Trophoblast cell (in vitro differentiated cells and primary cell): Measurements from ENCODE around the gene NATD1.
A peak's percentile ranks its signal among the peaks of the same experiment; 100 is the strongest.

Source experiments
- DNase-seq, 2 donors: peaks; one replicate each; pipeline ENCODE4 v3.0.0-alpha.2; 2016
- H2AFZ ChIP-seq: 2 replicates; pipeline ENCODE4 v1.6.1; 2013; ENCODE audit warnings: low read length, moderate library complexity, mild to moderate bottlenecking; ENCODE audit not compliant: insufficient read depth, poor library complexity
- H2AK5ac ChIP-seq: 2 replicates; pipeline ENCODE4 v1.6.1; 2013; ENCODE audit warnings: mild to moderate bottlenecking, low read length
- H2BK120ac ChIP-seq: 2 replicates; pipeline ENCODE4 v1.6.1; 2013; ENCODE audit warnings: low read length, mild to moderate bottlenecking, moderate library complexity; ENCODE audit not compliant: insufficient read depth, poor library complexity
- H2BK12ac ChIP-seq: 2 replicates; pipeline ENCODE4 v1.6.1; 2013; ENCODE audit warnings: mild to moderate bottlenecking, low read length, moderate library complexity
- H2BK5ac ChIP-seq: 2 replicates; pipeline ENCODE4 v1.6.1; 2013; ENCODE audit warnings: low read length, low read depth, moderate library complexity, mild to moderate bottlenecking; ENCODE audit not compliant: poor library complexity
- H3K14ac ChIP-seq: 2 replicates; pipeline ENCODE4 v1.6.1; 2013; ENCODE audit warnings: mild to moderate bottlenecking, low read length
- H3K18ac ChIP-seq: 2 replicates; pipeline ENCODE4 v1.6.1; 2013; ENCODE audit warnings: mild to moderate bottlenecking, low read length
- H3K23ac ChIP-seq: 2 replicates; pipeline ENCODE4 v1.6.1; 2013; ENCODE audit warnings: low read length
- H3K27ac ChIP-seq: 2 replicates; pipeline ENCODE4 v1.5.1; 2013; ENCODE audit warnings: low read depth, mild to moderate bottlenecking, inconsistent platforms, low read length, moderate library complexity
- H3K27me3 ChIP-seq: 2 replicates; pipeline ENCODE4 v1.6.1; 2013; ENCODE audit warnings: inconsistent platforms, mild to moderate bottlenecking, low read length, moderate library complexity; ENCODE audit not compliant: insufficient read depth
- H3K36me3 ChIP-seq, 2 experiments: 1 replicate in 1 of 2; 2 replicates in 1 of 2; pipeline ENCODE4 v1.6.1; 2013; ENCODE audit warnings: low read length in 2 of 2, mild to moderate bottlenecking in 2 of 2, moderate library complexity in 1 of 2; ENCODE audit not compliant: insufficient read depth in 2 of 2, control insufficient read depth in 1 of 2
- H3K4ac ChIP-seq: 2 replicates; pipeline ENCODE4 v1.6.1; 2013; ENCODE audit warnings: low read depth, mild to moderate bottlenecking, low read length, moderate library complexity
- H3K4me1 ChIP-seq, 2 experiments: 1 replicate in 1 of 2; 2 replicates in 1 of 2; pipeline ENCODE4 v1.6.1; 2013; ENCODE audit warnings: low read length in 2 of 2, mild to moderate bottlenecking in 2 of 2, moderate library complexity in 1 of 2; ENCODE audit not compliant: insufficient read depth in 2 of 2, control insufficient read depth in 1 of 2
- H3K4me2 ChIP-seq: 2 replicates; pipeline ENCODE4 v1.6.1; 2013; ENCODE audit warnings: inconsistent platforms, mild to moderate bottlenecking, low read length, moderate library complexity
- H3K4me3 ChIP-seq: 2 replicates; pipeline ENCODE4 v1.5.1; 2013; ENCODE audit warnings: mild to moderate bottlenecking, low read depth, low read length, inconsistent platforms
- H3K79me1 ChIP-seq: one replicate; pipeline ENCODE4 v1.6.1; 2013; ENCODE audit warnings: low read length
- H3K79me2 ChIP-seq: 2 replicates; pipeline ENCODE4 v1.6.1; 2013; ENCODE audit warnings: low read length, mild to moderate bottlenecking; ENCODE audit not compliant: control insufficient read depth, insufficient read depth, poor library complexity
- H3K9ac ChIP-seq: 2 replicates; pipeline ENCODE4 v1.6.1; 2013; ENCODE audit warnings: mild to moderate bottlenecking, low read length
- H3K9me3 ChIP-seq: 2 replicates; pipeline ENCODE4 v1.6.1; 2013; ENCODE audit warnings: low read depth, mild to moderate bottlenecking, control low read depth, inconsistent platforms, low read length; ENCODE audit not compliant: insufficient read depth
- H4K12ac ChIP-seq: 2 replicates; pipeline ENCODE4 v1.6.1; 2013; ENCODE audit warnings: low read depth, mild to moderate bottlenecking, low read length, moderate library complexity
- H4K8ac ChIP-seq: 2 replicates; pipeline ENCODE4 v1.6.1; 2013; ENCODE audit warnings: low read depth, mild to moderate bottlenecking, low read length, moderate library complexity
- H4K91ac ChIP-seq: one replicate; pipeline ENCODE4 v1.6.1; 2013; ENCODE audit warnings: low read depth, mild to moderate bottlenecking, low read length, moderate library complexity
- WGBS: extraction: QIAGEN DNeasy Blood & Tissue Kit; methylation state at CpG from one replicate; pipeline ENCODE4 v1.1.7; 2013; ENCODE audit warnings: missing lambda C conversion rate; ENCODE audit not compliant: insufficient read length, insufficient coverage; ENCODE audit errors: extremely low coverage; 5-methylcytosine and 5-hydroxymethylcytosine counted together

NATD1 gene

DNA sequence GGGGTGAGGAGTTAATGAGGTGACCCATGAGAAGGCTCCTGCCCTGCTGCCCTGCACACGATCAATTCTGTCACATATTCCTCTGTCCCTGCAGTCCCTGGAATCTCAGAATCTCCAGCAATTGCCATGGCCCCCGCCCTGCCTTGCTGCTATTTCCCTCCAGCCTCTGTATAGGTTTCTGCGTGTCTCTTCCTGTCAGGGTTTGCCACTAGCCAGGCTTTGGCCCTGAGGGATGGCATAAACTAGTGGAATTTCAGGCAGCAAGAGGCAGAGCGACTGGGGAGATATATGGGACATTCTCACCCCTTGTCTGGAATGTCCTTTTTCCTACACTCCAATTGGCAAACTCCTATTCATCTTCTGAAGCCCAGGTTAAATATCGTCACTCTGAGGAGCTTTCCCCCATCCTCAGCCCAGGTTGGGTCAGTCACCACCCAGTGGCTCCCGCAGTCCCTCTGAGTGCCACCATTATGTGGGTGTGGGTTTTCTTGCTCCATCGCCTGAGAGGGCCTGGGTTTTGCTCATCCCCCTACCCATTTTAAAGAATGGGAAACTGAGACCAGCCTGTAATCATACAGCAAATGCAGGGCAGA, 15.5 kb upstream of the NATD1 start:
- Histone ChIP-seq H3K4me3 (no peak overlapping the region), H3K18ac (no peak overlapping the region), H4K91ac (peak overlapping the region; percentile 10), H3K79me2 (no peaks in the 10 kb centered on the region), H3K4me2 (no peak overlapping the region), H3K23ac (no peak overlapping the region), H2BK12ac (no peak overlapping the region), H2BK120ac (no peak overlapping the region), H2AK5ac (no peak overlapping the region), H3K9me3 (no peaks in the 10 kb centered on the region), H3K36me3 (no peaks in the 10 kb centered on the region), H3K27me3 (no peaks in the 10 kb centered on the region), H4K12ac (no peak overlapping the region), H3K4ac (no peak overlapping the region), H3K14ac (no peak overlapping the region), H3K4me1 (peaks cover 2 to 4% of the 10 kb centered on the region in 2 experiments), H2BK5ac (no peak overlapping the region), H3K27ac (no peak overlapping the region), H3K79me1 (no peaks in the 10 kb centered on the region), H4K8ac (no peak overlapping the region), H3K9ac (no peak overlapping the region), H2AFZ (no peak overlapping the region)
- WGBS, result no CpG with 5 or more reads among the region's 7 CpGs
- DNase-seq, result no peak

DNA sequence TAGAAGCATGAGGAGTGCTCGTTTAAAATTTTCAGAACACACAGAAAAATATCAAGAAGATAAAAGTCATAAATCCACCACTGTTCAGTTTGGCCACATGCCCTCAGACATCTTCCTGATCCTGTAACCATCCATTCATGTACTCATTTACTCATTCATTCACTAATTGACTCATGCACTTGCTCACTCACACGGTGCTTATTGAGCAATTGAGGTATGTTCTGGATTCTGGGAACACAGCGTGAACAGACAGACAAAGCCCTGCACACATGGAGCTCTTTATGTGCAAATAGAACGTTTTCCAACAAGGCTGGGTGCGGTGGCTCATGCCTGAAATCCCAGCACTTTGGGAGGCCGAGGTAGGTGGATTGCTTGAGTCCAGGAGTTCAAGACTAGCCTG, 10.2 kb upstream of the NATD1 start:
- no peak overlapping the region for H4K8ac ChIP-seq
- H3K9ac ChIP-seq, result no peak overlapping the region
- WGBS, result no CpG with 5 or more reads among the region's 6 CpGs
- no peak overlapping the region for H2AK5ac ChIP-seq
- H3K79me1 ChIP-seq, result no peaks in the 10 kb centered on the region
- H2BK120ac ChIP-seq, result no peak overlapping the region
- no peak for DNase-seq
- no peaks in the 10 kb centered on the region for H3K27me3 ChIP-seq
- no peak overlapping the region for H3K4ac ChIP-seq
- no peaks in the 10 kb centered on the region for H3K36me3 ChIP-seq
- H3K14ac ChIP-seq, result no peak overlapping the region
- no peak overlapping the region for H3K4me2 ChIP-seq
- no peak overlapping the region for H3K27ac ChIP-seq
- no peak overlapping the region for H4K12ac ChIP-seq
- H3K23ac ChIP-seq, result no peak overlapping the region
- H4K91ac ChIP-seq, result no peak overlapping the region
- H2BK12ac ChIP-seq, result no peak overlapping the region
- peaks cover 2 to 5% of the 10 kb centered on the region in 2 experiments for H3K4me1 ChIP-seq
- no peak overlapping the region for H3K4me3 ChIP-seq
- H3K9me3 ChIP-seq, result no peaks in the 10 kb centered on the region
- no peaks in the 10 kb centered on the region for H3K79me2 ChIP-seq
- no peak overlapping the region for H3K18ac ChIP-seq
- H2BK5ac ChIP-seq, result no peak overlapping the region
- no peak overlapping the region for H2AFZ ChIP-seq

DNA sequence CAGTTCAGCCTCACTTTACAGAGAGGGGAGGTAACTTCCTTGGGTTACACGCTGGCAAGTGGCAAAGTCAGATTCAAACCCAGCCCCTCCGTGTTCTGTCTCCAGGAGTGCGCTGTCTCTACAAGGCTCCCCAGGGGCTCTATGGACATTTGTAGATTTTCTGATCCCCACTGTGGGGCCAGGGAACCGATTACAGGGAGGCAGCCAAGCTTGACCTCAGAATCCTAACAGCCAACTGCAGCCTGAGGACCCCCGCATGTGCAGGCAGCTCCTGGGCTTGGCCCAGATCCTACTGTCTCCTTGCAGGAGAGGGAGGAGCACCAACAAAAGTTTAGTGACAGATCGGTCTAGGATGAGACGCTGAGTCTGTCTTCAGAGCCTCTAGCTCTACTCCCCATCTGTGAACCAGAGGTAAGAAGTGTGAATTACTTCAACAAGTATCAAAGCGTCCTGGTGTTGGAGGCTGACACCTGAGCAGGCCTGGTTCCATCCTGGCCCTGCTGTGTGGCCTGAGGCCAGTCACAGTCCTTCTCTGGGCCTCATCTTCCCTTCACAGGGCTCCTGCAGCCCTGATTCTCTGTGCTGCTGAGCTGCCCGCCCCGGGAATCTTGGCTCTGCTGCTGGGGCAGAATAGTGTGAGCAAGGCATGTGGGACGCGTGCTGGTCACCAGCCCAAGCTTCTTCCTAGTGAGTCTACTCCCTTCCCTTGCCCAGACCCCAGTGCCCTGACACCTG, 9.2 kb upstream of the NATD1 start:
- no peaks in the 10 kb centered on the region for H3K36me3 ChIP-seq
- DNase-seq, result no peak

DNA sequence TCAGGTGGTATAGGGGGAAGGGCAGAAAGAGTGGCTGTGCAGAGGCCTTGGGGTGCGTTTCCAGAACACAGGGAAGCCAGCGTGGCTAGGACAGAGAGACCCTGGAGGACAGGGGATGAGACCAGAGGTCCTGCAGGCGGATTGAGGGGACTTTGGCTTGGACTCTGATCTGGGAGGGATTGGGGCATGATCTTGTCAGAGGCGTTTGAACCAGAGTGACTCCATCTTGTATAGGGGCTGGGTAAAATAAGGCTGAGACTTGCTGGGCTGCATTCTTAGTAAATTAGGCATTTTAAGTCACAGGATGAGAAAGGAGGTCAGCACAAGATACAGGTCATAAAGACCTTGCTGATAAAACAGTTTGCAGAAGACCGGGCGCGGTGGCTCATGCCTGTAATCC, 5.4 kb upstream of the NATD1 start:
- no peak overlapping the region for H3K4me3 ChIP-seq
- H3K4me2 ChIP-seq, result no peak overlapping the region
- no peak overlapping the region for H3K18ac ChIP-seq
- no peaks in the 10 kb centered on the region for H3K9me3 ChIP-seq
- no peak overlapping the region for H2BK12ac ChIP-seq
- peak overlapping the region; percentile 42 for H3K27ac ChIP-seq
- no peaks in the 10 kb centered on the region for H3K79me2 ChIP-seq
- H2AFZ ChIP-seq, result no peak overlapping the region
- no peak overlapping the region for H4K12ac ChIP-seq
- no peaks in the 10 kb centered on the region for H3K36me3 ChIP-seq
- H2BK5ac ChIP-seq, result peak overlapping the region; percentile 71
- H3K4me1 ChIP-seq, result peaks cover 7 to 12% of the 10 kb centered on the region in 2 experiments
- H3K4ac ChIP-seq, result no peak overlapping the region
- WGBS, result no CpG with 5 or more reads among the region's 7 CpGs
- H2BK120ac ChIP-seq, result no peak overlapping the region
- no peak overlapping the region for H2AK5ac ChIP-seq
- H3K79me1 ChIP-seq, result peaks cover 10% of the 10 kb centered on the region
- DNase-seq, result no peak
- H3K14ac ChIP-seq, result no peak overlapping the region
- no peak overlapping the region for H3K9ac ChIP-seq
- no peak overlapping the region for H4K8ac ChIP-seq
- no peaks in the 10 kb centered on the region for H3K27me3 ChIP-seq
- H3K23ac ChIP-seq, result no peak overlapping the region
- H4K91ac ChIP-seq, result peak overlapping the region; percentile 36

More for the DNA sequence above, 9.2 kb upstream of the NATD1 start:
- no peaks in the 10 kb centered on the region for H3K27me3 ChIP-seq
- no peak overlapping the region for H2BK5ac ChIP-seq
- H3K18ac ChIP-seq, result no peak overlapping the region
- H3K79me2 ChIP-seq, result no peaks in the 10 kb centered on the region
- H3K4me2 ChIP-seq, result no peak overlapping the region
- no peak overlapping the region for H2AFZ ChIP-seq
- no CpG with 5 or more reads among the region's 12 CpGs for WGBS
- no peak overlapping the region for H4K8ac ChIP-seq
- H3K9me3 ChIP-seq, result no peaks in the 10 kb centered on the region
- no peak overlapping the region for H4K12ac ChIP-seq
- H2AK5ac ChIP-seq, result no peak overlapping the region
- H3K4me3 ChIP-seq, result peak overlapping the region; percentile 39
- no peak overlapping the region for H2BK120ac ChIP-seq
- no peak overlapping the region for H3K4ac ChIP-seq
- H3K14ac ChIP-seq, result no peak overlapping the region
- peaks cover 5% of the 10 kb centered on the region for H3K79me1 ChIP-seq
- no peak overlapping the region for H3K9ac ChIP-seq
- H2BK12ac ChIP-seq, result no peak overlapping the region
- H3K4me1 ChIP-seq, result peaks cover 3 to 6% of the 10 kb centered on the region in 2 experiments
- H4K91ac ChIP-seq, result no peak overlapping the region
- H3K27ac ChIP-seq, result no peak overlapping the region
- H3K23ac ChIP-seq, result no peak overlapping the region
